H9 (cell line): ENCODE results near the gene PPP1R7. TPM values are rescaled to one million over a fixed set of nuclear protein-coding genes. Genes with fewer than 3 reads are reported as not detected.

ENCODE experiments used
- DNase-seq: peaks from one replicate; pipeline ENCODE4 v3.0.0-alpha.2; 2017
- H2AFZ ChIP-seq: one replicate; pipeline ENCODE4 v1.6.1; 2013; ENCODE audit warnings: mild to moderate bottlenecking, low read length, control low read depth, moderate library complexity
- H2AK5ac ChIP-seq: 2 replicates; pipeline ENCODE4 v1.6.1; 2013; ENCODE audit warnings: low read length, control low read depth, mixed read lengths; ENCODE audit not compliant: insufficient read length
- H2BK120ac ChIP-seq: one replicate; pipeline ENCODE4 v1.6.1; 2013; ENCODE audit warnings: low read depth, mild to moderate bottlenecking, low read length, control low read depth, inconsistent platforms; ENCODE audit not compliant: poor library complexity, severe bottlenecking
- H2BK12ac ChIP-seq: 2 replicates; pipeline ENCODE4 v1.6.1; 2013; ENCODE audit warnings: low read length, control low read depth, mixed read lengths, low read depth; ENCODE audit not compliant: insufficient read length
- H2BK15ac ChIP-seq: 2 replicates; pipeline ENCODE4 v1.6.1; 2013; ENCODE audit warnings: low read depth, low read length, control low read depth
- H2BK20ac ChIP-seq: one replicate; pipeline ENCODE4 v1.6.1; 2013; ENCODE audit warnings: low read depth, mild to moderate bottlenecking, low read length, control low read depth, inconsistent platforms; ENCODE audit not compliant: poor library complexity, severe bottlenecking
- H2BK5ac ChIP-seq: 2 replicates; pipeline ENCODE4 v1.6.1; 2013; ENCODE audit warnings: low read length, control low read depth, mixed read lengths; ENCODE audit not compliant: insufficient read length
- H3K14ac ChIP-seq: 2 replicates; pipeline ENCODE4 v1.6.1; 2013; ENCODE audit warnings: low read length, control low read depth; ENCODE audit not compliant: insufficient read depth
- H3K18ac ChIP-seq: 2 replicates; pipeline ENCODE4 v1.6.1; 2013; ENCODE audit warnings: low read depth, mild to moderate bottlenecking, mixed read lengths, low read length, control low read depth; ENCODE audit not compliant: insufficient read length
- H3K23ac ChIP-seq: 2 replicates; pipeline ENCODE4 v1.6.1; 2013; ENCODE audit warnings: low read length, control low read depth, mixed read lengths, low read depth; ENCODE audit not compliant: insufficient read length
- H3K23me2 ChIP-seq: 2 replicates; pipeline ENCODE4 v1.6.1; 2013; ENCODE audit warnings: low read depth, mild to moderate bottlenecking, mixed read lengths, low read length, control low read depth; ENCODE audit not compliant: insufficient read length, poor library complexity, severe bottlenecking
- H3K27ac ChIP-seq: 2 replicates; pipeline ENCODE4 v1.5.1; 2013; ENCODE audit warnings: low read length, control low read depth, mixed read lengths, low read depth; ENCODE audit not compliant: insufficient read length
- H3K27me3 ChIP-seq: 2 replicates; pipeline ENCODE4 v1.6.1; 2013; ENCODE audit warnings: low read length, control low read depth, inconsistent platforms; ENCODE audit not compliant: insufficient read depth
- H3K4ac ChIP-seq: 2 replicates; pipeline ENCODE4 v1.6.1; 2013; ENCODE audit warnings: low read depth, mild to moderate bottlenecking, control low read depth, inconsistent platforms, low read length, moderate library complexity
- H3K4me1 ChIP-seq: 2 replicates; pipeline ENCODE4 v1.6.1; 2013; ENCODE audit warnings: low read length, control low read depth, inconsistent platforms; ENCODE audit not compliant: insufficient read depth
- H3K4me2 ChIP-seq: 2 replicates; pipeline ENCODE4 v1.6.1; 2013; ENCODE audit warnings: low read length, control low read depth, mixed read lengths; ENCODE audit not compliant: insufficient read length, insufficient read depth
- H3K56ac ChIP-seq: 2 replicates; pipeline ENCODE4 v1.6.1; 2013; ENCODE audit warnings: low read depth, mild to moderate bottlenecking, mixed read lengths, low read length, control low read depth; ENCODE audit not compliant: insufficient read length
- H3K79me1 ChIP-seq: 2 replicates; pipeline ENCODE4 v1.6.1; 2013; ENCODE audit warnings: low read depth, mild to moderate bottlenecking, moderate library complexity, low read length, control low read depth, inconsistent platforms; ENCODE audit not compliant: insufficient read depth, poor library complexity, severe bottlenecking
- H3K79me2 ChIP-seq: 2 replicates; pipeline ENCODE4 v1.6.1; 2013; ENCODE audit warnings: low read length, control low read depth, inconsistent platforms; ENCODE audit not compliant: insufficient read depth
- H3K9ac ChIP-seq: 2 replicates; pipeline ENCODE4 v1.6.1; 2013; ENCODE audit warnings: low read length, control low read depth, mixed read lengths; ENCODE audit not compliant: insufficient read length; ENCODE audit errors: extremely low read depth
- H3K9me3 ChIP-seq: one replicate; pipeline ENCODE4 v1.6.1; 2013; ENCODE audit warnings: low read depth, low read length, inconsistent platforms; ENCODE audit not compliant: control insufficient read depth
- H3T11ph ChIP-seq: one replicate; pipeline ENCODE4 v1.6.1; 2013; ENCODE audit warnings: mild to moderate bottlenecking, low read length, control low read depth, inconsistent platforms
- H4K20me1 ChIP-seq: one replicate; pipeline ENCODE4 v1.6.1; 2013; ENCODE audit not compliant: control insufficient read depth, insufficient read length, insufficient read depth
- H4K5ac ChIP-seq: 2 replicates; pipeline ENCODE4 v1.6.1; 2013; ENCODE audit warnings: low read depth, mild to moderate bottlenecking, mixed read lengths, low read length, control low read depth; ENCODE audit not compliant: insufficient read length
- H4K8ac ChIP-seq: replicated peaks from 2 replicates; pipeline ENCODE4 v1.6.1; 2013; ENCODE audit warnings: low read length, control low read depth, mixed read lengths, low read depth; ENCODE audit not compliant: insufficient read length
- H4K91ac ChIP-seq: 2 replicates; pipeline ENCODE4 v1.6.1; 2013; ENCODE audit warnings: low read depth, mild to moderate bottlenecking, moderate library complexity, mixed read lengths, low read length, control low read depth; ENCODE audit not compliant: insufficient read length
- H3K27ac Mint-ChIP-seq, 3 experiments: 2 replicates in 2 of 3; 3 replicates in 1 of 3; pipeline ENCODE4 v1.8.0; 2020 to 2021; ENCODE audit warnings: mixed read lengths in 3 of 3, mild to moderate bottlenecking in 1 of 3, moderate library complexity in 1 of 3
- H3K27me3 Mint-ChIP-seq: 2 replicates; pipeline ENCODE4 v1.8.0; 2021; ENCODE audit warnings: low read depth, mild to moderate bottlenecking, moderate library complexity, mixed read lengths
- H3K36me3 Mint-ChIP-seq, 3 experiments: 2 replicates in 2 of 3; 3 replicates in 1 of 3; pipeline ENCODE4 v1.8.0; 2020 to 2021; ENCODE audit warnings: low read depth in 3 of 3, mixed read lengths in 3 of 3; ENCODE audit not compliant: insufficient read depth in 1 of 3
- H3K4me1 Mint-ChIP-seq, 2 experiments: 2 replicates each; pipeline ENCODE4 v1.8.0; 2020; ENCODE audit warnings: mixed read lengths in 2 of 2
- H3K4me3 Mint-ChIP-seq, 2 experiments: 2 replicates in 1 of 2; 3 replicates in 1 of 2; pipeline ENCODE4 v1.8.0; 2020 to 2021; ENCODE audit warnings: mild to moderate bottlenecking in 2 of 2, mixed read lengths in 2 of 2, moderate library complexity in 1 of 2
- H3K9me3 Mint-ChIP-seq, 2 experiments: 2 replicates in 1 of 2; 3 replicates in 1 of 2; pipeline ENCODE4 v1.8.0; 2020; ENCODE audit warnings: mild to moderate bottlenecking in 2 of 2, mixed read lengths in 2 of 2, moderate library complexity in 1 of 2
- CTCF ChIP-seq: fragments of 200-600 bp; sonication (generic); conservative IDR thresholded peaks from 3 replicates; pipeline ENCODE4 v1.8.0; 2021; ENCODE audit warnings: antibody characterized with exemption, mild to moderate bottlenecking
- WGBS: extraction: QIAGEN DNeasy Blood & Tissue Kit; methylation state at CpG from one replicate; pipeline ENCODE4 v1.1.7; 2013; ENCODE audit warnings: missing lambda C conversion rate, low lambda C conversion rate, mixed read lengths; ENCODE audit not compliant: insufficient read length; ENCODE audit errors: extremely low coverage; 5-methylcytosine and 5-hydroxymethylcytosine counted together
- total RNA-seq: library from RNA; stranded (reverse); gene quantifications from 2 replicates; pipeline ENCODE4 v1.2.1, GENCODE V29; 2021

PPP1R7 gene
- total RNA-seq, 1 experiment from 2014 or later = 60.2 TPM

- Histone ChIP-seq H4K91ac (no peak overlapping the region), H3K18ac (no peak overlapping the region), H4K20me1 (no peaks in the 10 kb centered on the region), H3K79me2 (no peaks in the 10 kb centered on the region), H2BK15ac (no peak overlapping the region), H3T11ph (no peak overlapping the region), H3K27ac (no peak overlapping the region), H3K56ac (no peak overlapping the region), H3K4ac (no peak overlapping the region), H3K9ac (no peak overlapping the region), H2AFZ (no peak overlapping the region), H2BK5ac (no peak overlapping the region), H3K4me1 (no peaks in the 10 kb centered on the region), H3K79me1 (peaks cover 5% of the 10 kb centered on the region), H3K4me2 (no peak overlapping the region), H3K27me3 (no peaks in the 10 kb centered on the region), H2BK12ac (no peak overlapping the region), H4K8ac (no peak overlapping the region), H2BK20ac (no peak overlapping the region), H2AK5ac (no peak overlapping the region), H3K14ac (no peak overlapping the region), H2BK120ac (no peak overlapping the region), H3K23me2 (peaks cover 6% of the 10 kb centered on the region), H3K9me3 (no peaks in the 10 kb centered on the region), H4K5ac (no peak overlapping the region), H3K23ac (no peak overlapping the region)
- no peaks in the 10 kb centered on the region for H3K9me3 Mint-ChIP-seq
- no peak overlapping the region for H3K27ac Mint-ChIP-seq
- H3K36me3 Mint-ChIP-seq = peaks cover 0 to 21% (median 19%) of the 10 kb centered on the region in 3 experiments; a peak in 5 of 7 replicates
- DNase-seq = no peak
- no CpG with 5 or more reads among the region's 3 CpGs for WGBS
- H3K4me3 Mint-ChIP-seq = no peak overlapping the region
- peaks cover 10% of the 10 kb centered on the region in 2 experiments for H3K4me1 Mint-ChIP-seq
- H3K27me3 Mint-ChIP-seq = no peaks in the 10 kb centered on the region
- no peak for TF ChIP-seq CTCF
Measured at GRCh38 chr2:241105641-241106040, 44.6 kb upstream of the PPP1R7 start.
